Smooth muscle cell (in vitro differentiated cells): ENCODE results near the gene ABCF2. TPM values are rescaled to one million over a fixed set of nuclear protein-coding genes. Genes with fewer than 3 reads are reported as not detected.

Experiments used
- DNase-seq: peaks from one replicate; lab custom pipeline; 2025; ENCODE audit not compliant: unreplicated experiment; lab: John Stamatoyannopoulos, UW
- H2AFZ ChIP-seq: fragments of 200-600 bp; sonication (generic); 2 replicates; pipeline ENCODE4 v1.6.0; 2016; ENCODE audit warnings: antibody characterized with exemption, low read depth, mild to moderate bottlenecking
- H3F3A ChIP-seq: fragments of 200-600 bp; sonication (generic); 2 replicates; pipeline ENCODE4 v1.6.0; 2017; ENCODE audit warnings: antibody characterized with exemption, low read depth
- H3K27ac ChIP-seq: fragments of 200-600 bp; sonication (generic); 2 replicates; pipeline ENCODE4 v1.5.1; 2016; ENCODE audit warnings: low read depth, mild to moderate bottlenecking
- H3K27me3 ChIP-seq: fragments of 200-600 bp; sonication (generic); 2 replicates; pipeline ENCODE4 v1.6.1; 2016; ENCODE audit warnings: low read depth, mild to moderate bottlenecking
- H3K36me3 ChIP-seq: fragments of 200-600 bp; sonication (generic); 2 replicates; pipeline ENCODE4 v1.5.1; 2016; ENCODE audit warnings: low read depth
- H3K4me1 ChIP-seq: fragments of 200-600 bp; sonication (generic); 2 replicates; pipeline ENCODE4 v1.5.1; 2016; ENCODE audit warnings: low read depth
- H3K4me2 ChIP-seq: fragments of 200-600 bp; sonication (generic); 2 replicates; pipeline ENCODE4 v1.6.0; 2016; ENCODE audit warnings: mild to moderate bottlenecking
- H3K4me3 ChIP-seq: fragments of 200-600 bp; sonication (generic); 2 replicates; pipeline ENCODE4 v1.5.1; 2016; ENCODE audit warnings: mild to moderate bottlenecking
- H3K79me2 ChIP-seq: fragments of 200-600 bp; sonication (generic); 2 replicates; pipeline ENCODE4 v1.6.0; 2016; ENCODE audit warnings: low read depth, mild to moderate bottlenecking
- H3K9ac ChIP-seq: fragments of 200-600 bp; sonication (generic); 2 replicates; pipeline ENCODE4 v1.6.0; 2016; ENCODE audit warnings: low read depth
- H3K9me3 ChIP-seq: fragments of 200-600 bp; sonication (generic); replicated peaks from 2 replicates; pipeline ENCODE4 v1.5.1; 2016; ENCODE audit warnings: low read depth
- H4K20me1 ChIP-seq: fragments of 200-600 bp; sonication (generic); 2 replicates; pipeline ENCODE4 v1.6.0; 2016; ENCODE audit warnings: low read depth
- CTCF ChIP-seq: fragments of 200-600 bp; sonication (generic); IDR thresholded peaks from 2 replicates; pipeline ENCODE4 v1.5.1; 2017; ENCODE audit warnings: borderline replicate concordance, mild to moderate bottlenecking, antibody characterized with exemption; ENCODE audit not compliant: insufficient read depth, poor library complexity, severe bottlenecking
- WGBS: methylation state at CpG from one replicate; pipeline ENCODE4 v1.1.7; 2016; ENCODE audit warnings: low lambda C conversion rate; 5-methylcytosine and 5-hydroxymethylcytosine counted together
- polyA plus RNA-seq: library from polyadenylated mRNA; unstranded; fragments of >200 nt; fragmentation: Nextera tagmentation; extraction: Ambion mirVana; gene quantifications from 2 replicates; pipeline ENCODE4 v1.2.1, GENCODE V29; 2016
- total RNA-seq: library from RNA; depleted of rRNA; stranded (reverse); fragments of >200 nt; gene quantifications from 2 replicates; pipeline ENCODE4 v1.2.3, GENCODE V29; 2014

The ABCF2 gene
- total and polyA plus RNA-seq, 2 experiments from 2014 or later = 24.2 to 30.5 TPM

- Histone ChIP-seq H3K4me3 (no peak within 1 kb of the TSS), H3K27me3 (peaks cover 7% of the 10 kb centered on the region), H3K36me3 (no peaks in the 10 kb centered on the region), H3K79me2 (no peaks in the 10 kb centered on the region), H3K9ac (no peak within 1 kb of the TSS), H3K4me2 (no peak within 1 kb of the TSS), H3K27ac (no peak within 1 kb of the TSS), H3F3A (no peaks in the 10 kb centered on the region), H2AFZ (no peak within 1 kb of the TSS), H3K4me1 (no peaks in the 10 kb centered on the region), H4K20me1 (no peaks in the 10 kb centered on the region), H3K9me3 (no peaks in the 10 kb centered on the region)
- no peak for TF ChIP-seq CTCF
- WGBS = 94% methylated on average over 22 of the region's 22 CpGs
- no peak for DNase-seq
These were observed 40.2 kb downstream of the ABCF2 start, which contains the start of gene ASB10 for GRCh38 chr7:151186640-151187408. TSS of gene ASB10 (minus strand) at chr7:151187250. CDS start at chr7:151187130, 120 bp downstream.

GRCh38 chr7:151185762-151186639 lies 41.0 kb downstream of the ABCF2 start:
- no peaks in the 10 kb centered on the region for H3K9me3 ChIP-seq
- no peak overlapping the region for H2AFZ ChIP-seq
- H3K27ac ChIP-seq = no peak overlapping the region
- H3K4me1 ChIP-seq = no peaks in the 10 kb centered on the region
- TF ChIP-seq CTCF = no peak
- no peak overlapping the region for H3K4me3 ChIP-seq
- H3K9ac ChIP-seq = no peak overlapping the region
- H4K20me1 ChIP-seq = no peaks in the 10 kb centered on the region
- WGBS = 89% methylated on average over 16 of the region's 16 CpGs
- no peaks in the 10 kb centered on the region for H3K36me3 ChIP-seq
- no peak overlapping the region for H3K4me2 ChIP-seq
- no peak for DNase-seq
- no peaks in the 10 kb centered on the region for H3K79me2 ChIP-seq
- H3F3A ChIP-seq = no peaks in the 10 kb centered on the region
- peaks cover 4% of the 10 kb centered on the region for H3K27me3 ChIP-seq

GRCh38 chr7:151181011-151181431 lies 46.0 kb downstream of the ABCF2 start:
- H3K4me1 ChIP-seq = no peaks in the 10 kb centered on the region
- no peaks in the 10 kb centered on the region for H3K9me3 ChIP-seq
- no peak overlapping the region for H3K4me3 ChIP-seq
- H4K20me1 ChIP-seq = no peaks in the 10 kb centered on the region
- H3K79me2 ChIP-seq = no peaks in the 10 kb centered on the region
- H2AFZ ChIP-seq = no peak overlapping the region
- no peak for DNase-seq
- H3K27ac ChIP-seq = no peak overlapping the region
- no peak overlapping the region for H3K9ac ChIP-seq
- H3K4me2 ChIP-seq = no peak overlapping the region
- no peaks in the 10 kb centered on the region for H3F3A ChIP-seq
- TF ChIP-seq CTCF = no peak
- WGBS = 93% methylated on average over 22 of the region's 22 CpGs
- no peaks in the 10 kb centered on the region for H3K36me3 ChIP-seq
- peaks cover 27% of the 10 kb centered on the region for H3K27me3 ChIP-seq
